ENCODE measurements around the gene TOMT. TPM values are rescaled to one million over a fixed set of nuclear protein-coding genes. Genes with fewer than 3 reads are reported as not detected.

TOMT gene
- total RNA-seq, 3 donors from 2014 or later (not counting 1 experiment from before 2014, with no cell fraction given), result not detected

DNA sequence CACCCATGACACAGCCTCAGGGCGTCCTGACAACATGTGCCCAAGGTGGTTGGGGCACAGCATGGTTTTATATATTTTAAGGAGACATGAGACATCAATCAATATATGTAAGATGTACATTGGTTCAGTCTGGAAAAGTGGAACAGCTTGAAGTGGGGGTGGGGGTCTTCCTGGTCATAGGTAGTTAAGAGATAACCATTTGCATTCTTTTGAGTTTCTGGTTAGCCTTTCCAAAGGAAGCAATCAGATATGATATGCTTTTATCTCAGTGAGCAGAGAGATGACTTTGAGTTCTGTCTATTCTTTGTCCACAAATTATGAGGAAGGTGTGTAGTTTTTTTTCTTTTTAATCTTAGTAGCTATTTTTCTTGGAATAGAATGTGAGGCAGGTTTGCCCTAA, 16.9 kb downstream of the TOMT start:
- H3K4me1 Mint-ChIP-seq, result no peaks in the 10 kb centered on the region
- intact Hi-C loops (cut with micrococcal nuclease), result no loop called here
- ATAC-seq (no peak), DNase-seq (no peak)
- H3K4me3 Mint-ChIP-seq, result no peak overlapping the region
- WGBS (ENCODE audit: insufficient coverage), result 83% methylated on average over 1 of the region's 1 CpG
- no peaks in the 10 kb centered on the region for H3K27me3 ChIP-seq (ENCODE audit: control insufficient read depth, insufficient read depth, low read length)
- no peaks in the 10 kb centered on the region for H3K4me1 ChIP-seq (ENCODE audit: control insufficient read depth, insufficient read depth, low read length)
- H3K27ac ChIP-seq (ENCODE audit: low read length), result no peak overlapping the region
- H3K36me3 Mint-ChIP-seq, result no peaks in the 10 kb centered on the region
- TF ChIP-seq, protein P1, sequence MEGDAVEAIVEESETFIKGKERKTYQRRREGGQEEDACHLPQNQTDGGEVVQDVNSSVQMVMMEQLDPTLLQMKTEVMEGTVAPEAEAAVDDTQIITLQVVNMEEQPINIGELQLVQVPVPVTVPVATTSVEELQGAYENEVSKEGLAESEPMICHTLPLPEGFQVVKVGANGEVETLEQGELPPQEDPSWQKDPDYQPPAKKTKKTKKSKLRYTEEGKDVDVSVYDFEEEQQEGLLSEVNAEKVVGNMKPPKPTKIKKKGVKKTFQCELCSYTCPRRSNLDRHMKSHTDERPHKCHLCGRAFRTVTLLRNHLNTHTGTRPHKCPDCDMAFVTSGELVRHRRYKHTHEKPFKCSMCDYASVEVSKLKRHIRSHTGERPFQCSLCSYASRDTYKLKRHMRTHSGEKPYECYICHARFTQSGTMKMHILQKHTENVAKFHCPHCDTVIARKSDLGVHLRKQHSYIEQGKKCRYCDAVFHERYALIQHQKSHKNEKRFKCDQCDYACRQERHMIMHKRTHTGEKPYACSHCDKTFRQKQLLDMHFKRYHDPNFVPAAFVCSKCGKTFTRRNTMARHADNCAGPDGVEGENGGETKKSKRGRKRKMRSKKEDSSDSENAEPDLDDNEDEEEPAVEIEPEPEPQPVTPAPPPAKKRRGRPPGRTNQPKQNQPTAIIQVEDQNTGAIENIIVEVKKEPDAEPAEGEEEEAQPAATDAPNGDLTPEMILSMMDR (IDR thresholded peaks at IDR 0.05), result no peak
- no peak overlapping the region for H3K27ac Mint-ChIP-seq
- H3K9me3 Mint-ChIP-seq, result no peaks in the 10 kb centered on the region
- no peaks in the 10 kb centered on the region for H3K9me3 ChIP-seq (ENCODE audit: control insufficient read depth, insufficient read depth, low read length)
- no peaks in the 10 kb centered on the region for H3K36me3 ChIP-seq (ENCODE audit: control insufficient read depth, insufficient read depth, low read length)
- peaks cover 3 to 10% of the 10 kb centered on the region in 2 donors for H3K27me3 Mint-ChIP-seq (ENCODE audit: low read depth in 2 of 2)
- H3K4me3 ChIP-seq (ENCODE audit: low read length), result no peak overlapping the region

DNA sequence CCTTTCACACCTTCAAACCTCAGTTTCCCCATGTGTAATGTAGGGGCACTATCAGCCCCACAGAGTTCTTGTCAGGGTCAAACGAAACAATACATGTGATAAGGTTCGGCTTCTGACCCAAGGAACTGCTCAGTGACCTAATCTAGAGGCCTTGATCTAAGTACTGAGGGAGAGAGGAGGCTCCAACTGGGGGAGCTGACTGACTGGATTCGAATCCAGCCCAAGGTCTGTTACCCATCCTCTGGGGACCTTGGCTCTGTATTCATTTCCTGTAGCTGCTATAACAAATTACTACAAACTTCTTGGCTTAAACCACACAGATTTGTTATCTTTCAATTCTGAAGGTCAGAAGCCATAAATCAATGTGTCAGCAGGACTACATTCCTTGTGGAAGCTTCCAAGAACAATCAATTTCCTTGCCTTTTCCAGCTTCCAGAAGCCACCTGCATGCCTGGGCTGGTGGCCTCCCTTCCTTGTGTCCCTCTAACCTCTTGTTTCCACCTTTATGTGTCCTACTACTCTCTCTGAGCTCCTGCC, 17.5 kb downstream of the TOMT start:
- 78% methylated on average over 3 of the region's 3 CpGs for WGBS (ENCODE audit: insufficient coverage)
- Mint-ChIP-seq H3K27me3 (ENCODE audit: low read depth in 2 of 2) (peaks cover 3 to 10% of the 10 kb centered on the region in 2 donors), H3K9me3 (no peaks in the 10 kb centered on the region), H3K27ac (no peak overlapping the region), H3K4me3 (no peak overlapping the region), H3K36me3 (no peaks in the 10 kb centered on the region), H3K4me1 (no peaks in the 10 kb centered on the region)
- DNase-seq, result no peak
- TF ChIP-seq, protein P1 (IDR thresholded peaks at IDR 0.05), result no peak
- no peaks in the 10 kb centered on the region for H3K36me3 ChIP-seq (ENCODE audit: control insufficient read depth, insufficient read depth, low read length)
- H3K27me3 ChIP-seq (ENCODE audit: control insufficient read depth, insufficient read depth, low read length), result no peaks in the 10 kb centered on the region
- H3K4me3 ChIP-seq (ENCODE audit: low read length), result no peak overlapping the region
- no peak overlapping the region for H3K27ac ChIP-seq (ENCODE audit: low read length)
- no peaks in the 10 kb centered on the region for H3K9me3 ChIP-seq (ENCODE audit: control insufficient read depth, insufficient read depth, low read length)
- intact Hi-C loops (cut with micrococcal nuclease), result no loop called here
- H3K4me1 ChIP-seq (ENCODE audit: control insufficient read depth, insufficient read depth, low read length), result no peaks in the 10 kb centered on the region
- no peak for ATAC-seq

DNA sequence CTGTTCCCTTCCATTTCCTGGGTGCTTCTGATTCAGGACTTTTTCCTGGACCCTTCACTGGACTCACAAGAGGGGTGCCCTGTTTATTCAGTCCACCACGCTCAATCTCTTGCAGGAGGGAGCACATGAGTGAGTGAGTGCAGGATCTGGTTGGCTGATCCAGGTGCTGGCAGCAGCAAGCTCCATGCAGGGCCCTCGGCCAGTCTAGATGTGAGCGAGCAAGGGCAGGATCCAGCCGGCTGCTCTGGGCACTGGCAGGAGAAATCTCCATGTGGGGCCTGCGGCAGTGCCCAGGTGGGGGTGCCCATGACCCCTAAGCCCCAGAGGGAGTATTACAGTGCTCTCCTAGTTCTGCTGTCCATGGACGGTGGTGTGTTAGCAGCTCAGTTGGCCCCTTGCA, 18.3 kb downstream of the TOMT start:
- Mint-ChIP-seq H3K9me3 (peaks cover 0 to 3% of the 10 kb centered on the region in 2 donors), H3K36me3 (no peaks in the 10 kb centered on the region), H3K27me3 (ENCODE audit: low read depth in 2 of 2) (peaks cover 6 to 13% of the 10 kb centered on the region in 2 donors), H3K4me1 (no peaks in the 10 kb centered on the region), H3K4me3 (no peak overlapping the region), H3K27ac (no peak overlapping the region)
- ATAC-seq (no peak), DNase-seq (no peak)
- 93% methylated on average over 6 of the region's 6 CpGs for WGBS (ENCODE audit: insufficient coverage)
- intact Hi-C loops (cut with micrococcal nuclease), result no loop called here
- H3K27me3 ChIP-seq (ENCODE audit: control insufficient read depth, insufficient read depth, low read length), result no peaks in the 10 kb centered on the region
- H3K36me3 ChIP-seq (ENCODE audit: control insufficient read depth, insufficient read depth, low read length), result no peaks in the 10 kb centered on the region
- no peak overlapping the region for H3K27ac ChIP-seq (ENCODE audit: low read length)
- TF ChIP-seq, protein P1 (IDR thresholded peaks at IDR 0.05), result no peak
- H3K4me1 ChIP-seq (ENCODE audit: control insufficient read depth, insufficient read depth, low read length), result no peaks in the 10 kb centered on the region
- no peak overlapping the region for H3K4me3 ChIP-seq (ENCODE audit: low read length)
- peaks cover 2% of the 10 kb centered on the region for H3K9me3 ChIP-seq (ENCODE audit: control insufficient read depth, insufficient read depth, low read length)

DNA sequence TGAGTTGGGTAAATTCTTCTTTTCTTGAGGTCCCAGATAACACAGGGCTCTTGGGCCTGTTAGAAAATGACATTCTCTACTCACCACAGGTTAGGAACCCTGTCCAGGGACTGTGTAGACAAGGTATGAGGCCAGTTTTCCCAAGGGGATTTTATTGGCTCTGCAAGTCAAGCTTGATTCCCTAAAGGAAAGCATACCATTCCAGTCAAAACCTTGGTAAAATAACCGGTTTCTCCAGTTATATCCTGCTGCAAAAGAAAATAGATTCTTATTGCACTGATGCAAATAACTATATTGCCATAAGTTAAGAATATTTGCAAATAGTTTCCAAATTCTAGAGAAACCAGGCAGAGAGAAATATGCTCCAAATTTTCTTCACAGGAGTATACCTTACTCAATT, 20.2 kb downstream of the TOMT start:
- Mint-ChIP-seq H3K4me3 (no peak overlapping the region), H3K27me3 (ENCODE audit: low read depth in 2 of 2) (peaks cover 9 to 22% of the 10 kb centered on the region in 2 donors), H3K27ac (no peak overlapping the region), H3K36me3 (no peaks in the 10 kb centered on the region), H3K9me3 (peaks cover 0 to 3% of the 10 kb centered on the region in 2 donors), H3K4me1 (no peaks in the 10 kb centered on the region)
- intact Hi-C loops (cut with micrococcal nuclease), result no loop called here
- Histone ChIP-seq H3K4me1 (ENCODE audit: control insufficient read depth, insufficient read depth, low read length) (no peaks in the 10 kb centered on the region), H3K4me3 (ENCODE audit: low read length) (no peak overlapping the region), H3K9me3 (ENCODE audit: control insufficient read depth, insufficient read depth, low read length) (peaks cover 2% of the 10 kb centered on the region), H3K27me3 (ENCODE audit: control insufficient read depth, insufficient read depth, low read length) (no peaks in the 10 kb centered on the region), H3K27ac (ENCODE audit: low read length) (no peak overlapping the region), H3K36me3 (ENCODE audit: control insufficient read depth, insufficient read depth, low read length) (no peaks in the 10 kb centered on the region)
- TF ChIP-seq, protein P1 (IDR thresholded peaks at IDR 0.05), result no peak
- no CpG with 5 or more reads among the region's 1 CpG for WGBS (ENCODE audit: insufficient coverage)
- ATAC-seq (no peak), DNase-seq (no peak)

All from natural killer cell (primary cell).